ENCODE results near the gene KCNJ13. TPM values are rescaled to one million over a fixed set of nuclear protein-coding genes. Genes with fewer than 3 reads are reported as not detected.

Gene KCNJ13
- total RNA-seq, 6 experiments from 2014 or later, result not detected

Small RNAs within 50 kb of the gene (small RNA-seq; reads per million reads assigned to genes)
- 0 reads per million in 2 experiments for gene RNU6-107P

Other genes with a start within 250 kb of the KCNJ13 start
- not detected for gene CHRNG, start 236.9 kb downstream of the KCNJ13 start, total RNA-seq
- 1 to 10 TPM in 3 of 6 experiments, under 1 TPM in 3; 0.68 to 1.5 (median 1.0) TPM for gene TIGD1, start 226.0 kb downstream of the KCNJ13 start, total RNA-seq
- 10 to 100 TPM; 24.3 to 47.7 (median 42.0) TPM for gene EIF4E2, start 225.9 kb downstream of the KCNJ13 start, total RNA-seq
- 10 to 100 TPM in 4 of 6 experiments, 1 to 10 TPM in 2; 7.3 to 30.3 (median 10.7) TPM for gene EFHD1, start 143.0 kb downstream of the KCNJ13 start, total RNA-seq
- 10 to 100 TPM; 25.7 to 35.0 (median 32.6) TPM for gene GIGYF2, start 79.2 kb downstream of the KCNJ13 start, total RNA-seq
- gene SNORC, start 93.7 kb upstream of the KCNJ13 start, total RNA-seq, result 10 to 100 TPM in 3 of 6 experiments, 1 to 10 TPM in 3; 2.0 to 14.5 (median 9.1) TPM
- 10 to 100 TPM; 16.4 to 20.9 (median 20.2) TPM for gene NGEF, start 236.7 kb upstream of the KCNJ13 start, total RNA-seq